Hypothalamus (tissue), 51 donors: ENCODE results near the gene NAMPT.
"Not testable (repeated sequence)": the region's sequence is repeated elsewhere in the genome, so short reads cannot be mapped to it uniquely, and the experiment has no call there.

Experiments used
- DNase-seq, 51 donors: peaks; one replicate each; lab custom pipeline; 2025; lab: John Stamatoyannopoulos, UW

NAMPT gene

GRCh38 chr7:106305732-106306131 lies 20.9 kb upstream of the NAMPT start:
- no peak for DNase-seq

GRCh38 chr7:106304568-106304967 lies 19.8 kb upstream of the NAMPT start:
- no peak for DNase-seq

DNA sequence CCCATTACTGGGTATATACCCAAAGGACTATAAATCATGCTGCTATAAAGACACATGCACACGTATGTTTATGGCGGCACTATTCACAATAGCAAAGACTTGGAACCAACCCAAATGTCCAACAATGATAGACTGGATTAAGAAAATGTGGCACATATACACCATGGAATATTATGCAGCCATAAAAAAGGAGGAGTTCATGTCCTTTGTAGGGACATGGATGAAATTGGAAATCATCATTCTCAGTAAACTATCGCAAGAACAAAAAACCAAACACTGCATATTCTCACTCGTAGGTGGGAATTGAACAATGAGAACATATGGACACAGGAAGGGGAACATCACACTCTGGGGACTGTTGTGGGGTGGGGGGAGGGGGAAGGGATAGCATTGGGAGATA lies 13.8 kb upstream of the NAMPT start:
- not testable (repeated sequence) for DNase-seq

DNA sequence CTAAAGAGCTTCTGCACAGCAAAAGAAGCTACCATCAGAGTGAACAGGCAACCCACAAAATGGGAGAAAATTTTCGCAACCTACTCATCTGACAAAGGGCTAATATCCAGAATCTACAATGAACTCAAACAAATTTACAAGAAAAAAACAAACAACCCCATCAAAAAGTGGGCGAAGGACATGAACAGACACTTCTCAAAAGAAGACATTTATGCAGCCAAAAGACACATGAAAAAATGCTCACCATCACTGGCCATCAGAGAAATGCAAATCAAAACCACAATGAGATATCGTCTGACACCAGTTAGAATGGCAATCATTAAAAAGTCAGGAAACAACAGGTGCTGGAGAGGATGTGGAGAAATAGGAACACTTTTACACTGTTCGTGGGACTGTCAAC lies 13.4 kb upstream of the NAMPT start:
- not testable (repeated sequence) for DNase-seq

DNA sequence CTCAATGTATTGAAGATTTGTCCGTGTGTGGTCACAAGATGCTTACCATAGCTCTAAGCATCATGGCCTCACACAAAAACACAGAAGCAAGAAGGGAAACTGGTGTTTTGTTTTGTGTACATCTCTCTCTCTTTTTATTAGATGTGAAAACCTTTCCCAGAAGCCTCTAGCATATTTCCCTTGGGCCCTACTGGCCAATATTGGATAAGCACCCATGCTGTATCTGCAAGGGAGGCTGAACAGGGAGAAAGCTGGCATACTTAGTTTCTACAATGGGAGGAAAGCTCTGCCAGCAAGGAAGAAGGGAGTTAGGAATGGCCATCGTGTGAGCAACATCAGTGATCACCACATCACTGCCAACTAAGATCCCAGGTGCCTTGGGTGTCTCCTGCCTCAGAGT lies 9.6 kb upstream of the NAMPT start:
- DNase-seq = no peak

DNA sequence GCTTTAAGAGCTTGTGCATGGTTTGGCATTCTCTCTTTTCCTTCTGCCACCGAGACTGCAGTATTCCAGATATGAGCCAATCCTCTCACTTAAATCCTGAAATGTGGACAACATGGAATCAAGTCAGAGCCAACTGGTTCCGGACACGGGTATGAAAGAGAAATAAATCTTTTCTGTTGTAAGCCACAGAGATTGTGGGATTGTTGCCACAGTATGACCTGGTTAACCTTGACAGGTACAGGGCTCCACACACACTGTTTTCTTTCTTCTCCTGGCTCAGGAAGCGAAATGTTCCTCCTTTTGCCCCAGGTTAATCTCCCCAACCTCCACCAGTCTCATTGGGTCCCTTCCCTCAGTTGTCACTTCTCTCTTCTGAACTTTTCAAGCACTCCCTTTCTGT lies 6.5 kb upstream of the NAMPT start:
- DNase-seq = no peak

- DNase-seq = no peak
These were observed 5.5 kb upstream of the NAMPT start for GRCh38 chr7:106290319-106290718.

DNA sequence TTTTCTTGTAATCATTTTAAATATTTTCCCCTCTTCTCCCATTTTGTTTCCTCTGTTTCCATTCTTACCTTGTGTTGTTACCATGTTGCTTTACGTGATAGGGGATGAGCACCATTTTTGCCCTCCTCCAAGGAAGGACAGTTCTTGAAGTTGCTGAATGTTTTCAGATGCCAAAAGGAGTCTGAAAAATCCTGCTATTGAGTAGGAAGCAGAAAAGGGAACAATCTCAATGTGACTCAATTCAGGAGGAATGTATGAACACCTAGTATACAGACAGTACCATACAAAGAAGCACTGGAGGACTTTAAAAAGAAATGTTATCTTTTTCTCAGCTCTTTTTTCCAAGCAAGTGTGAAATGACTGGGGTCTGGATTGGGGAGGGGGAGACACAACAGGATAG lies 5.1 kb upstream of the NAMPT start:
- DNase-seq = no peak

- no peak for DNase-seq
These were observed 3.5 kb upstream of the NAMPT start for GRCh38 chr7:106288263-106288662.

DNA sequence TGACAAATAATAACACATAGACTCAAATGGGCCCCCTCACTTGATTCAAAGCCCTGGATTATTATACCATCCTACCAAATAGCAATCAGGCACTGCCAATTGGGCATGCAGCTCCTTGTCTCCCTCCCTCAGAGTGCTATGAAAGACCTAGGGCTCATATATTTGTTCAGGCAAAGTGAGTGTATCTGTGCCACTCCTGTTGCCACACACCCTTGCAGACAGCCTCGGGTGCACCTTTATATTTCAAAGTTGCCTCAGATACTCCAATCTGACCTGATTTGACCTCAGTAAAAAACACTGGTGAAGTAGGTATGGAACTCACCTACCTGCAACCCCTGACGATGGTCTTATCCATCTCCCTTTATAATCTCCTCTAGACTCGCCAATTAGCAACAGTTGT lies 3.0 kb upstream of the NAMPT start:
- no peak for DNase-seq

- peak in 2 of 51 donors; percentile 45 to 50 for DNase-seq
These were observed 1.2 kb upstream of the NAMPT start for GRCh38 chr7:106285855-106286492.

- peak; percentile 52 to 99 (median 93) for DNase-seq
These were observed 470 bp upstream of the NAMPT start for GRCh38 chr7:106285051-106285854.

- peak in 42 of 51 donors; percentile 2 to 74 (median 43) for DNase-seq
These were observed 711 bp downstream of the NAMPT start for GRCh38 chr7:106283831-106284713.

DNA sequence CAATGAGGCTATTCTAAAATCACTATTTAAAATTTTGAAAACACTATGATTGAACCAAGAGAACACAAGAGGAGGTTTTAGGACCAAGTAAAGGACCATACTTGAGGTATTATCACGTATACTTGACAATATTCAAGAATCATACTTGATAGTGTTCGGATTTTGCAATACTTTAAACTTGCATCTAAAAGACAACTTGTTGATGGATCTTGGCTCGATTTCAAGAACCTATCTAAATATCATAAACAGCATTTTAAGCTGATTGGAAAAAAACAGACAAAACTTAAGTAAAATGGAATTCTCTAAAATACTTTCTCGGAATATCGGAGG lies 1.3 kb downstream of the NAMPT start:
- no peak for DNase-seq

DNA sequence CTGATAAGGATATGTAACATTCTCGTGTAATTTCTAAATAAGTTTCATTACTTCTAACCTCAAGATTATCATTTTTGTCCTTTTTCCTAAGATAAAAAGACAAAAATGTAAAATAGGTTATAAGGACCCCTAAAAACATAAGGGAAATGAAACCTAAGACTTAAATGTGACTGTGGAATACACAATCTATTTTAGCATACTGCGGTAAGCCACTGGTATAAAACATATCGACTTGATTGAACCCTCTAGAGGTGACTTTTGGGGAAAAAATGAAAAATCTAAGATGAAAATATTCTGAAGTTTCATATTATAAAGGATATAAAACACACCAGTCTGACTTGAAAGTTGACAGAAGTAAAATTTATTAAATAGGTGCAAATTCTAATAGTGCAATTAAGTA lies 1.9 kb downstream of the NAMPT start:
- no peak for DNase-seq

- no peak for DNase-seq
These were observed 2.4 kb downstream of the NAMPT start for GRCh38 chr7:106282390-106282789.

DNA sequence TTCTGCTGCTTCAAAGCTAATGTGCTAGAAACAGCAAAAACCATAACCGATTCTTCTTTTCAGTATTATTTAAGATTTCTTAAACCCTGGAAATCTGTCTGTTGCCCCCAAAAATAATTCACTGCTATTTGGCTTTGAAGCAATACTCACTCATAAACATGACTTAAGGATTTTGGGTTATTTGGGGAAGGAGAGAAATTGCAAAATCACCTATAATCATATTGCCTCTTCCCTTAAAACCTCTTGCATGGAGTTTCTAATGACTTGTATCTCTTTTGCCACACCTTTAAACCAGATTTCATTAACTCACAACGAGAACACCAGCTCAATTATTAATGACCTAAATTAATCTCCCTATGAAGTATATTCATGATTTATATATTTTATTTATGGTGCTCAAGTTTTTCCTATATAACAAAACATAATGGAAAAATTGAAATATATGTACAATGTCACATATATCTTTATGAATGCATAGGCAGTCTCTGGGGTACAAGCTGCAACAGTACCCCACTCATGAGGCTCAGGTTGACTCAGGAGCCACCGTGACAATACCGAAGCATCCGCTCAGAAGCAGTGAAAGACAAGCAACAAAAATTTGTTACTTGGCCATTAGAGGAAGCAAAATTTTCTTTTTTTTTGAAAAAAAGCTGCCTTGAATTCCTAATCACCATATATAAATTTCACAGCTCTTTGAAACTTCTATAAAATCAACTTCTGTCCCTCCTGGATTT lies 3.0 kb downstream of the NAMPT start:
- no peak for DNase-seq

DNA sequence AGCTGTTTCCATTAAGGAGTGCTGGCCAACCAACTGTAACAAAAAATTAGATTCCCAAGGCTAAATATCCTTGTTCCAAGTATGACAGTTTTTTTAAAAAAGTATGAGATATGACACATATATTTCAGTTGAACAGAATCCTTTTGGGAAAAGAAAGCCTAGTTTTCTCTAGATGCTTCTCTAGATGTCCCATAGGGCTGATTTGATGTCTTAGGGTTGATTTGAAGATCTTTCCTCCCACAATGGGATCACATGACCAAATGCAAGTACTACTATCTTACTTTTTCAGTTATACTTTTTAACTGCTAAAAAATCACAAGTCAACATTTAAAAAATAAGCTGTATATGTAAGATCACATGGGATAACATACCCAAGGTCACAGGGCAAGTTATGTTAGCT lies 3.7 kb downstream of the NAMPT start:
- no peak for DNase-seq

DNA sequence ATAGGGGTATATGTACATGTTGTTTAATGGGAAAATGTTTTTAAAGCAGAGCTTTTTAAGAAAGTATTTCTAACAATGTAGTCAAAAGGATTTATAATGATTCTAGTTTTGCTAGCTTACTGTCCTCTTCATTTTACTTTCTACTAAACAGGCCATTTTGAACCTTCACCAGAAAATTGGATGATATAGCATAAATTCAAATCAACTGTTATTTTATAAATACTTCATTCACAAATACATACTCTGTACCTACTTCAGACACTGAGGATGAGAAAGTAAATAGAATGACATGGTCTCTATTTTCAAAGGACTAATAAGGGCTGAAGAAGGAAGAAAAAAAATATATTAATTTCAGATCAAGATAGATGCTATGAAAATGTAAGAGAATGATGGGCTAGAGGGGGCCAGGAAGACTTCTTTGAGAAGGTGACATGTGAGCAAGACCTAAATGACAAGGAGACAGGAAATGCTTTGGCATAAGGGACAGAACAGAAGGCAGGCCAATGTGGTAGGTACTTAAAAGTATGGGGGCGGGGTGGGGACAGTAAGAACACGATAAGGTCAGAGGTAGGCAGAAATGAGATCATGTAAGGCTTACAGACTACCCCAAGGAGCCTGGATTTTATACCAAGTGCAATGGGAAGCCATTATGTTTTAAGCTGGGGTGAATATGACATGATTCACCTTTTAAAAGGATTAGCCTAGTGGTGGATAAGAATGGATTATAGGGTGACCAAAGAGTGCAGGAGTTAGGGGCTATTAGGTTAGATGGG lies 5.2 kb downstream of the NAMPT start:
- DNase-seq = no peak

DNA sequence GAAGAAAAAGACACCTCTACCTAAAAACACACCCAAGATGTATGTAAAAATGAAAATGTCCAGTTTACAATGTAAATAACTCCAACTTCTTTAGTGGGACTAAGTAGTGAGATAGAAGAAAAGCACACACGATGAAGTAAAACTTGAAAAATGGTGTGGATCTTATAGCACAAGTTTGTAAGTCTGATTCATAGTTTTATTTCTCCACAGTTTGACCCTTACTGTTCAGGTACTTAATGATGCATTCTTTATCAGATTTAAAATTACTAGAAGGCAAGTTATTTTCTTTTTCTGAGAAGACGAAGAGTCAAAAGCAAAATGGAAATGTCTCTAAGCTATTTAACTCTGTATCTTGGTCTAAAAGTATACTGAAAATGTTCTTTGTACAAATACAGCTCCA lies 6.1 kb downstream of the NAMPT start:
- DNase-seq = no peak
